GM13977 (cell line): ENCODE data around the gene NAT16.
"Not testable (repeated sequence)": the region's sequence is repeated elsewhere in the genome, so short reads cannot be mapped to it uniquely, and the experiment has no call there.

ENCODE experiments used
- DNase-seq: peaks from one replicate; pipeline ENCODE4 v3.0.0; 2012; ENCODE audit warnings: low spot score
- in situ Hi-C: fragments of 300-500 bp; cut with MboI; formaldehyde crosslinking; loops from one replicate; pipeline ENCODE4 v1.12.0; 2022; ENCODE audit warnings: low sequenced_read_pairs, low pct_unique_long_range_greater_than_20kb, mixed read lengths, inconsistent platforms; ENCODE audit not compliant: unreplicated experiment
- TF ChIP-seq, protein P1 (sequence below): IDR thresholded peaks from 2 replicates; pipeline ENCODE4 v1.5.1; 2012; ENCODE audit warnings: mild to moderate bottlenecking, control low read depth; ENCODE audit not compliant: insufficient read depth; ENCODE audit errors: extremely low read depth, missing control alignments

NAT16 gene

DNA sequence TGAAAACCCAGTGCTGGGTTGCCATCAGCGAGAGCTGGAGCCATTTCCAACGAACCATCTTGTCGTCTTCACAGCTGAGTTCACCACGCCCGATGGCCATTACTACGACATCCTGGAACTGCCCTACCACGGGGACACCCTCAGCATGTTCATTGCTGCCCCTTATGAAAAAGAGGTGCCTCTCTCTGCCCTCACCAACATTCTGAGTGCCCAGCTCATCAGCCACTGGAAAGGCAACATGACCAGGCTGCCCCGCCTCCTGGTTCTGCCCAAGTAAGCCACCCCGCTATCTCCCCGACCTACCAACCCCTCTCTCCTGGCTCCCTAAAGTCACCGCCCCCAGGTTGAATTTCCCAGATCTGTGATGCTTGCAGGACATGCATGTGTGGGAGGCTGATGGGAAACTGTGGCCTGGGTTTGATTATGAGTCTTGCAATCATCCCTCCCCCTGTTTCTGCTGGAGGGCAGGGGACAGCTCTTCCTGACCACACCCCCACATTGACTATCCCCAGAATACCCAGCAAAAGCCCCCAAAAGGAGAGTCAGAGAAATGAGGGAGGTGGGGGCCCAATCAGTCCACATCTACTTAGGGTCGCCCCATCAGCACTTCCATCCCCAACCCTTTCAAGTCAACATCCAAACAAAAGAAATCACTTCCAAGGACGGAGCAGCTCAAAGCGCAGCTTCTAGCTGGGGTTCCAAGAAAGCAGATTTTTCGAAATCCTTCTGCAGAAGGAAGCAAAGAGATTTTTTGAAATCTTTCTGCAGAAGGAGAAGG lies 46.3 kb downstream of the NAT16 start:
- TF ChIP-seq, protein P1, sequence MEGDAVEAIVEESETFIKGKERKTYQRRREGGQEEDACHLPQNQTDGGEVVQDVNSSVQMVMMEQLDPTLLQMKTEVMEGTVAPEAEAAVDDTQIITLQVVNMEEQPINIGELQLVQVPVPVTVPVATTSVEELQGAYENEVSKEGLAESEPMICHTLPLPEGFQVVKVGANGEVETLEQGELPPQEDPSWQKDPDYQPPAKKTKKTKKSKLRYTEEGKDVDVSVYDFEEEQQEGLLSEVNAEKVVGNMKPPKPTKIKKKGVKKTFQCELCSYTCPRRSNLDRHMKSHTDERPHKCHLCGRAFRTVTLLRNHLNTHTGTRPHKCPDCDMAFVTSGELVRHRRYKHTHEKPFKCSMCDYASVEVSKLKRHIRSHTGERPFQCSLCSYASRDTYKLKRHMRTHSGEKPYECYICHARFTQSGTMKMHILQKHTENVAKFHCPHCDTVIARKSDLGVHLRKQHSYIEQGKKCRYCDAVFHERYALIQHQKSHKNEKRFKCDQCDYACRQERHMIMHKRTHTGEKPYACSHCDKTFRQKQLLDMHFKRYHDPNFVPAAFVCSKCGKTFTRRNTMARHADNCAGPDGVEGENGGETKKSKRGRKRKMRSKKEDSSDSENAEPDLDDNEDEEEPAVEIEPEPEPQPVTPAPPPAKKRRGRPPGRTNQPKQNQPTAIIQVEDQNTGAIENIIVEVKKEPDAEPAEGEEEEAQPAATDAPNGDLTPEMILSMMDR: no peak
- no peak for DNase-seq
- in situ Hi-C loops: no loop called here

DNA sequence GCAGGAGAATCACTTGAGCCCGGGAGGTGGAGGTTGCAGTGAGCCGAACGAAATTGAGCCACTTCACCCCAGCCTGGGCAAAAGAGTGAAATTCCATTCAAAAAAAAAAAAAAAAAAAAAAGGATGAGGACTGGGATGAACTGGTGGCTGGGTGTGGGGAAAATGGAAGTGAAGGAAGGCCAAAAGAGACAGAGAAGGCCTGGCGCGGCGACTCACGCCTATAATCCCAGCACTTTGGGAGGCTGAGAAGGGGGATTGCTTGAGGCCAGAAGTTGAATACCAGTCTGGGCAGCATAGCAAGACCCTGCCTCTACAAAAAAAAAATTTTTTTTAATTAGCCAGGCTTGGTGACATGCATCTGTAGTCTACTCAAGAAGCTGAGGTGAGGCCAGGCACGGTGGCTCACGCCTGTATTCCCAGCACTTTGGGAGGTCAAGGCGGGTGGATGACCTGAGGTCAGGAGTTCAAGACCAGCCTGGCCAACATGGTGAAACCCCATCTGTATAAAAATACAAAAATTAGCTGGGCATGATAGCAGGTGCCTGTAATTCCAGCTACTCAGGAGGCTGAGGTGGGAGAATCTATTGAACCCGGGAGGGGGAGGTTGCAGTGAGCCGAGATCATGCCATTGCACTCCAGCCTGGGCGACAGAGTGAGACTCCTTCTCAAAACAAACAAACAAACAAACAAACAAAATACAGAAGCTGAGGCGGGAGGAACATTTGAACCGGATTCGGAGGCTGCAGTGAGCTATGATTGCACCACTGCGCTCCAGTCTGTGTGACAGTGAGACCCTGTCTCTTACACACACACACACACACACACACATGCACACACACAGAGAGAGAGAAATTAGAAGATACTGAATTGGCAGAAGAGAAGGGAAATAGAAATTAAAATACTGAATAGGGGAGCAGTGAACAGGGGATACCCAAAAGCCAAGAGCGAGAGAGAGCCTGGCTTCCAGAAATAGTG lies 47.2 kb downstream of the NAT16 start:
- in situ Hi-C loops, DNase-seq: not testable (repeated sequence)

DNA sequence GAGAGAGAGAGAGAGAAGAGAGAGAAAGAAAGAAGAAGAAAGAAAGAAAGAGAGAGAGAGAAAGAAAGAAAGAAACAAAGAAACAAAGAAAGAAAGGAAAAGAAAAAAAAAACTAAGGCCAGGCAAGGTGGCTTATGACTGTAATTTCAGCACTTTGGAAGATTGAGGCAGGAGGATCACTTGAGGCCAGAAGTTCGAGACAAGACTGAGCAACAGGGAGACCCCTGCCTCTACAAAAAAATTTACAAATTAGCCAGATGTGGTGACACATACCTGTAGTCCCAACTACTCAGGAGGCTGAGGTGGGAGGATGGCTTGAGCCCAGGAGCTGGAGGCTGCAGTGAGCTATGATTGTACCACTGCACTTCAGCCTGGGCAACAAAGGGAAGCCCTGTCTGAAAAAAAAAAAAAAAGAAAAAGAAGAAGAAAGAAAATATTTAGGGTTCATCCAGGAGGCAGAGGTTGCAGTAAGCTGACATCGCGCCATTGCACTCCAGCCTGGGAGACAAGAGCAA lies 50.4 kb downstream of the NAT16 start:
- no peak for DNase-seq
- in situ Hi-C loops: no loop called here
- TF ChIP-seq, protein P1: no peak

DNA sequence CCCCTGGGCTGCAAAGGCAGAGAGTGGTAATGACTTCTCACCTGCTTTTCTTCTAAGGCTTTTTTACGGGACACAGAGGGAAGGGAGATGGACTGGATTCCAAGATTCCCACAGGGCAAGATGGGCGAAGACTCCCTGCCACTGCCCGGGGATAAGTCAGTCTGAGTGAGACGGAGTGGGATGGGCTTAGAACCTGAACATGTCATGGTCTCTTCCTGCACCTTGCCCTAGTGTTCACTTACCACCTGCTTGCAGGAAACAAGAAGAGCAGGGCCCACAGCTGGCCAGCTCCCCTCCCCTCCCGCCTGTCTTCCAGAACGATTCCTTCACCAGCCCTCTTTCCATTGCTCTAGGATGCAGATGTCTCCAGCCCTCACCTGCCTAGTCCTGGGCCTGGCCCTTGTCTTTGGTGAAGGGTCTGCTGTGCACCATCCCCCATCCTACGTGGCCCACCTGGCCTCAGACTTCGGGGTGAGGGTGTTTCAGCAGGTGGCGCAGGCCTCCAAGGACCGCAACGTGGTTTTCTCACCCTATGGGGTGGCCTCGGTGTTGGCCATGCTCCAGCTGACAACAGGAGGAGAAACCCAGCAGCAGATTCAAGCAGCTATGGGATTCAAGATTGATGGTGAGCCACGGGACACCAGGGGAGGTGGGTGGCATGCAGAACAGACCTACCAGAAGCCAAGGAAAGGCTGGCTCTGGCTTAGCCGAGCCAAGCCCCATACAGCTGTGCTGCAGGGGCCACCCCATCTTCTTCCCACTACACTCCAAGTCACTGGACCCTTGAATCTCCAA lies 51.9 kb downstream of the NAT16 start:
- DNase-seq: no peak
- TF ChIP-seq, protein P1: no peak
- in situ Hi-C loops: no loop called here

DNA sequence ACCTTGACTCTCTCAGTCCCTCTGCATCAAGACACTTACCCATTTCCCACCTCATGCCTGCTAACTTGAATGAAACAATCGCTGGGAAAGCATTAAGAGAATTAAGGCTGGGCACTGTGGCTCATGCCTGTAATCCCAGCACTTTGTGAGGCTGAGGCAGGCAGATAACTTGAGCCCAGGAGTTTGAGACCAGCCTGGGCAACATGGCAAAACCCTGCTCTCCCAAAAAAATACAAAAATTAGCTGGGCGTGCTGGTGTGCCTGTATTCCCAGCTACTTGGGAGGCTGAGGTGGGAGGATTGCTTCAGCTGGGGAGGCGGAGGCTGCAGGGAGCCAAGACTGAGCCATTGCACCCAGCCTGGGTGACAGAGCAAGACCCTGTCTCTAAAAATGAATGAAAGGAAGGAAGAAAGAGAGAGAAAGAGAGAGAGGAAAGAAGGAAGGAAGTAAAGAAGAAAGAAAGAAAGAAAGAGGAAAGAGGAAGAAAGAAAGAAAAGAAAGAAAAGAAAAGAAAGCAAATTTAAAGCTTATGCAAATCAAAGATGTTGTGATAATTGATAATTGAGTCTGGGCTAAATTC lies 52.5 kb downstream of the NAT16 start:
- TF ChIP-seq, protein P1: no peak
- in situ Hi-C loops: no loop called here
- DNase-seq: no peak

DNA sequence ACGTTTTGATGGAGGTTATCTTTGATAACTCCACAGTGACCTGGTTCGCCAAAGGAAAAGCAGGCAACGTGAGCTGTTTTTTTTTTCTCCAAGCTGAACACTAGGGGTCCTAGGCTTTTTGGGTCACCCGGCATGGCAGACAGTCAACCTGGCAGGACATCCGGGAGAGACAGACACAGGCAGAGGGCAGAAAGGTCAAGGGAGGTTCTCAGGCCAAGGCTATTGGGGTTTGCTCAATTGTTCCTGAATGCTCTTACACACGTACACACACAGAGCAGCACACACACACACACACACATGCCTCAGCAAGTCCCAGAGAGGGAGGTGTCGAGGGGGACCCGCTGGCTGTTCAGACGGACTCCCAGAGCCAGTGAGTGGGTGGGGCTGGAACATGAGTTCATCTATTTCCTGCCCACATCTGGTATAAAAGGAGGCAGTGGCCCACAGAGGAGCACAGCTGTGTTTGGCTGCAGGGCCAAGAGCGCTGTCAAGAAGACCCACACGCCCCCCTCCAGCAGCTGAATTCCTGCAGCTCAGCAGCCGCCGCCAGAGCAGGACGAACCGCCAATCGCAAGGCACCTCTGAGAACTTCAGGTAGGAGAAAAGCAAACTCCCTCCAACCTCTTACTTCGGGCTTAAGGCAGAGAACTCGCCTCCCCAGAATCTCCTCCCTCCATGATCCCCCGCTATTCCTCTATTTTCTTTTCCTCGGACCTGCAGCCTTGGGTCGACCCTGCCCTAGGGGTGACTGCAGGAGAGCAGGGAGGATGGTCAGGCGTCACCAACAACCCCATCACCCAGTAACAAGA lies 53.2 kb downstream of the NAT16 start, which contains the start of gene SERPINE1:
SERPINE1 (plus strand) TSS at position 454 of the 809 bp plus-strand sequence. CDS start 1,290 bp downstream, outside the sequence.
- DNase-seq: peak; percentile 79
- TF ChIP-seq, protein P1: peak; percentile 25
- in situ Hi-C loops: no loop called here
